Measurements from ENCODE around the gene CRKL.

- TF ChIP-seq CTCF (conservative IDR thresholded peaks at IDR 0.05) (no peak), ZFX (IDR thresholded peaks at IDR 0.05) (no peak)
These were observed 1.5 kb downstream of the CRKL start for GRCh38 chr22:20918663-20919218.

Data from C4-2B (cell line).